Measurements from ENCODE around the gene ST8SIA5. TPM values are rescaled to one million over a fixed set of nuclear protein-coding genes. Genes with fewer than 3 reads are reported as not detected.

Gene ST8SIA5
- total and polyA plus RNA-seq, 2 of the 13 experiments (the other 11 are each of a cell fraction or from before 2014, with no cell fraction given) = 0.07 to 0.20 TPM

- no peak overlapping the region for H2AFZ ChIP-seq (ENCODE audit: low read length)
- DNase-seq (ENCODE audit: low spot score) = no peak
- 23% methylated on average over 3 of the region's 3 CpGs for WGBS (ENCODE audit: low lambda C conversion rate)
- no TSS peak for BruUV-seq (replicated peaks)
- no peak for ATAC-seq
- H3K9ac ChIP-seq (ENCODE audit: insufficient read depth, low read depth, low read length) = no peak overlapping the region
- H4K20me1 ChIP-seq (ENCODE audit: insufficient read depth, low read length) = no peaks in the 10 kb centered on the region
- no peak for FAIRE-seq
- H3K27me3 ChIP-seq (ENCODE audit: control insufficient read depth in 1 of 2, insufficient read depth in 2 of 2, low read length in 2 of 2) = no peaks in the 10 kb centered on the region
- in situ Hi-C loops (cut with HindIII; ENCODE audit: extremely low pct_ligation_motif_present, low pct_unique_long_range_greater_than_20kb) = no loop called here
- no peaks in the 10 kb centered on the region for H3K36me3 ChIP-seq (replicated peaks in 1 of 2; ENCODE audit: control insufficient read depth in 1 of 2, insufficient read depth in 2 of 2, low read length in 2 of 2)
- CTCF ChIA-PET (ENCODE audit: low intra/inter-chr PET ratio, low total read pairs) = no interaction called here
- no peak overlapping the region for H3K27ac ChIP-seq (ENCODE audit: extremely low read length, insufficient read depth, low read length)
- POLR2A ChIA-PET = no interaction called here
- no peak overlapping the region for H3K4me3 ChIP-seq (replicated peaks in 1 of 3; ENCODE audit: insufficient read depth in 1 of 3, low read depth in 2 of 3, low read length in 3 of 3)
- intact Hi-C loops (cut with micrococcal nuclease; ENCODE audit: unreplicated experiment) = no loop called here
- H3K4me2 ChIP-seq (ENCODE audit: low read depth, low read length) = no peak overlapping the region
- no peaks in the 10 kb centered on the region for H3K4me1 ChIP-seq (ENCODE audit: insufficient read depth, low read length)
- no peaks in the 10 kb centered on the region for H3K79me2 ChIP-seq (ENCODE audit: insufficient read depth, low read length)
- no peaks in the 10 kb centered on the region for H3K9me3 ChIP-seq (ENCODE audit: low read length)
- TF ChIP-seq REL (CRISPR knock-in tag; conservative IDR thresholded peaks at IDR 0.05) = no peak
- TF ChIP-seq NONO (IDR thresholded peaks at IDR 0.05) = no peak
- TF ChIP-seq NONO (CRISPR knock-in tag; conservative IDR thresholded peaks at IDR 0.05) = no peak
- TF ChIP-seq AKNA (CRISPR knock-in tag; IDR thresholded peaks at IDR 0.05; ENCODE audit: borderline replicate concordance) = no peak
- no peak for TF ChIP-seq ZNF776 (CRISPR knock-in tag; IDR thresholded peaks at IDR 0.05)
- TF ChIP-seq BHLHE40 (IDR thresholded peaks at IDR 0.05; ENCODE audit: low read length) = no peak
- TF ChIP-seq PHF20 (CRISPR knock-in tag; IDR thresholded peaks at IDR 0.05) = no peak
- no peak for TF ChIP-seq ZNF83 (CRISPR knock-in tag; IDR thresholded peaks at IDR 0.05; ENCODE audit: borderline replicate concordance)
- no peak for TF ChIP-seq ZNF18 (CRISPR knock-in tag; IDR thresholded peaks at IDR 0.05; ENCODE audit: insufficient replicate concordance)
- no peak for TF ChIP-seq SRSF4 (IDR thresholded peaks at IDR 0.05; ENCODE audit: low read depth, low read length, poor library complexity, severe bottlenecking)
- TF ChIP-seq NR2F6 (IDR thresholded peaks at IDR 0.05) = no peak
- no peak for TF ChIP-seq NR2F6 (CRISPR knock-in tag; IDR thresholded peaks at IDR 0.05)
- TF ChIP-seq MZF1 (CRISPR knock-in tag; IDR thresholded peaks at IDR 0.05; ENCODE audit: borderline replicate concordance) = no peak
- TF ChIP-seq ZNF484 (CRISPR knock-in tag; IDR thresholded peaks at IDR 0.05; ENCODE audit: borderline replicate concordance, low read depth) = no peak
- no peak for TF ChIP-seq ESRRA (CRISPR knock-in tag; IDR thresholded peaks at IDR 0.05; ENCODE audit: low read depth)
- TF ChIP-seq ZNF337 (CRISPR knock-in tag; IDR thresholded peaks at IDR 0.05; ENCODE audit: borderline replicate concordance, low read depth) = no peak
Observed at GRCh38 chr18:46771141-46771540, 14.3 kb upstream of the ST8SIA5 start.
